ENCODE results near the gene C5AR1.

Gene C5AR1

GRCh38 chr19:47312366-47313006, 2.8 kb downstream of the C5AR1 start:
- WGBS (ENCODE audit: extremely low coverage, insufficient coverage, insufficient read length), result no CpG with 5 or more reads among the region's 5 CpGs
- no peaks in the 10 kb centered on the region for H3K9me3 ChIP-seq (ENCODE audit: insufficient read depth, low read depth, low read length)
- H2AK5ac ChIP-seq (ENCODE audit: low read length), result no peak overlapping the region
- DNase-seq, result no peak
- no peak overlapping the region for H4K91ac ChIP-seq (ENCODE audit: low read depth, low read length)
- no peak overlapping the region for H2AFZ ChIP-seq (ENCODE audit: insufficient read depth, low read length, poor library complexity)
- no peak overlapping the region for H4K12ac ChIP-seq (ENCODE audit: low read depth, low read length)
- no peak overlapping the region for H3K18ac ChIP-seq (ENCODE audit: low read length)
- no peak overlapping the region for H4K8ac ChIP-seq (ENCODE audit: low read depth, low read length)
- no peak overlapping the region for H3K23ac ChIP-seq (ENCODE audit: low read length)
- no peak overlapping the region for H3K14ac ChIP-seq (ENCODE audit: low read length)
- no peaks in the 10 kb centered on the region for H3K36me3 ChIP-seq (ENCODE audit: control insufficient read depth in 1 of 2, insufficient read depth in 2 of 2, low read length in 2 of 2)
- no peak overlapping the region for H2BK5ac ChIP-seq (ENCODE audit: low read depth, low read length, poor library complexity)
- H3K79me1 ChIP-seq (ENCODE audit: low read length), result no peaks in the 10 kb centered on the region
- no peaks in the 10 kb centered on the region for H3K79me2 ChIP-seq (ENCODE audit: control insufficient read depth, insufficient read depth, low read length, poor library complexity)
- H2BK12ac ChIP-seq (ENCODE audit: low read length), result no peak overlapping the region
- no peak overlapping the region for H2BK120ac ChIP-seq (ENCODE audit: insufficient read depth, low read length, poor library complexity)
- H3K4me1 ChIP-seq (ENCODE audit: control insufficient read depth in 1 of 2, insufficient read depth in 2 of 2, low read length in 2 of 2), result no peaks in the 10 kb centered on the region
- no peak overlapping the region for H3K27ac ChIP-seq (ENCODE audit: low read depth, low read length)
- no peak overlapping the region for H3K4me2 ChIP-seq (ENCODE audit: low read length)
- H3K4me3 ChIP-seq (ENCODE audit: low read depth, low read length), result no peak overlapping the region
- no peak overlapping the region for H3K9ac ChIP-seq (ENCODE audit: low read length)
- no peak overlapping the region for H3K4ac ChIP-seq (ENCODE audit: low read depth, low read length)
- H3K27me3 ChIP-seq (ENCODE audit: insufficient read depth, low read length), result no peaks in the 10 kb centered on the region

- H3K14ac ChIP-seq (ENCODE audit: low read length), result no peak overlapping the region
- no peaks in the 10 kb centered on the region for H3K79me1 ChIP-seq (ENCODE audit: low read length)
- no peak overlapping the region for H3K9ac ChIP-seq (ENCODE audit: low read length)
- no peak overlapping the region for H2AFZ ChIP-seq (ENCODE audit: insufficient read depth, low read length, poor library complexity)
- H3K27ac ChIP-seq (ENCODE audit: low read depth, low read length), result no peak overlapping the region
- no peaks in the 10 kb centered on the region for H3K9me3 ChIP-seq (ENCODE audit: insufficient read depth, low read depth, low read length)
- H4K12ac ChIP-seq (ENCODE audit: low read depth, low read length), result no peak overlapping the region
- H3K18ac ChIP-seq (ENCODE audit: low read length), result no peak overlapping the region
- no peak for DNase-seq
- no peak overlapping the region for H3K4me2 ChIP-seq (ENCODE audit: low read length)
- H2BK12ac ChIP-seq (ENCODE audit: low read length), result no peak overlapping the region
- H2AK5ac ChIP-seq (ENCODE audit: low read length), result no peak overlapping the region
- H2BK120ac ChIP-seq (ENCODE audit: insufficient read depth, low read length, poor library complexity), result no peak overlapping the region
- H4K91ac ChIP-seq (ENCODE audit: low read depth, low read length), result no peak overlapping the region
- WGBS (ENCODE audit: extremely low coverage, insufficient coverage, insufficient read length), result no CpG with 5 or more reads among the region's 10 CpGs
- no peaks in the 10 kb centered on the region for H3K36me3 ChIP-seq (ENCODE audit: control insufficient read depth in 1 of 2, insufficient read depth in 2 of 2, low read length in 2 of 2)
- no peak overlapping the region for H3K23ac ChIP-seq (ENCODE audit: low read length)
- H3K27me3 ChIP-seq (ENCODE audit: insufficient read depth, low read length), result no peaks in the 10 kb centered on the region
- H3K4me1 ChIP-seq (ENCODE audit: control insufficient read depth in 1 of 2, insufficient read depth in 2 of 2, low read length in 2 of 2), result no peaks in the 10 kb centered on the region
- H3K79me2 ChIP-seq (ENCODE audit: control insufficient read depth, insufficient read depth, low read length, poor library complexity), result no peaks in the 10 kb centered on the region
- H2BK5ac ChIP-seq (ENCODE audit: low read depth, low read length, poor library complexity), result no peak overlapping the region
- no peak overlapping the region for H3K4ac ChIP-seq (ENCODE audit: low read depth, low read length)
- H3K4me3 ChIP-seq (ENCODE audit: low read depth, low read length), result no peak overlapping the region
- no peak overlapping the region for H4K8ac ChIP-seq (ENCODE audit: low read depth, low read length)
These were observed 4.2 kb downstream of the C5AR1 start for GRCh38 chr19:47313754-47314295.

GRCh38 chr19:47315125-47315821, 5.6 kb downstream of the C5AR1 start:
- H2BK120ac ChIP-seq (ENCODE audit: insufficient read depth, low read length, poor library complexity), result no peak overlapping the region
- H2BK12ac ChIP-seq (ENCODE audit: low read length), result no peak overlapping the region
- H3K9me3 ChIP-seq (ENCODE audit: insufficient read depth, low read depth, low read length), result peaks cover 2% of the 10 kb centered on the region
- DNase-seq, result peak; percentile 98 to 99
- H2AK5ac ChIP-seq (ENCODE audit: low read length), result no peak overlapping the region
- no peak overlapping the region for H3K4ac ChIP-seq (ENCODE audit: low read depth, low read length)
- H3K27ac ChIP-seq (ENCODE audit: low read depth, low read length), result no peak overlapping the region
- H3K14ac ChIP-seq (ENCODE audit: low read length), result no peak overlapping the region
- H3K36me3 ChIP-seq (ENCODE audit: control insufficient read depth in 1 of 2, insufficient read depth in 2 of 2, low read length in 2 of 2), result no peaks in the 10 kb centered on the region
- no peak overlapping the region for H3K18ac ChIP-seq (ENCODE audit: low read length)
- no peak overlapping the region for H3K4me3 ChIP-seq (ENCODE audit: low read depth, low read length)
- no peak overlapping the region for H3K23ac ChIP-seq (ENCODE audit: low read length)
- H4K91ac ChIP-seq (ENCODE audit: low read depth, low read length), result no peak overlapping the region
- no peaks in the 10 kb centered on the region for H3K79me1 ChIP-seq (ENCODE audit: low read length)
- H3K4me1 ChIP-seq (ENCODE audit: control insufficient read depth in 1 of 2, insufficient read depth in 2 of 2, low read length in 2 of 2), result no peaks in the 10 kb centered on the region
- no peak overlapping the region for H4K8ac ChIP-seq (ENCODE audit: low read depth, low read length)
- no peak overlapping the region for H2BK5ac ChIP-seq (ENCODE audit: low read depth, low read length, poor library complexity)
- H3K79me2 ChIP-seq (ENCODE audit: control insufficient read depth, insufficient read depth, low read length, poor library complexity), result no peaks in the 10 kb centered on the region
- H4K12ac ChIP-seq (ENCODE audit: low read depth, low read length), result no peak overlapping the region
- no peak overlapping the region for H3K4me2 ChIP-seq (ENCODE audit: low read length)
- H3K9ac ChIP-seq (ENCODE audit: low read length), result no peak overlapping the region
- H2AFZ ChIP-seq (ENCODE audit: insufficient read depth, low read length, poor library complexity), result no peak overlapping the region
- no CpG with 5 or more reads among the region's 12 CpGs for WGBS (ENCODE audit: extremely low coverage, insufficient coverage, insufficient read length)
- no peaks in the 10 kb centered on the region for H3K27me3 ChIP-seq (ENCODE audit: insufficient read depth, low read length)

- no peak for DNase-seq
- H3K27ac ChIP-seq (ENCODE audit: low read depth, low read length), result no peak overlapping the region
- no peak overlapping the region for H3K4me3 ChIP-seq (ENCODE audit: low read depth, low read length)
- no peaks in the 10 kb centered on the region for H3K79me2 ChIP-seq (ENCODE audit: control insufficient read depth, insufficient read depth, low read length, poor library complexity)
- H3K23ac ChIP-seq (ENCODE audit: low read length), result no peak overlapping the region
- H4K91ac ChIP-seq (ENCODE audit: low read depth, low read length), result no peak overlapping the region
- no peak overlapping the region for H3K18ac ChIP-seq (ENCODE audit: low read length)
- no CpG with 5 or more reads among the region's 4 CpGs for WGBS (ENCODE audit: extremely low coverage, insufficient coverage, insufficient read length)
- no peak overlapping the region for H2AFZ ChIP-seq (ENCODE audit: insufficient read depth, low read length, poor library complexity)
- no peak overlapping the region for H3K14ac ChIP-seq (ENCODE audit: low read length)
- no peak overlapping the region for H2AK5ac ChIP-seq (ENCODE audit: low read length)
- H4K8ac ChIP-seq (ENCODE audit: low read depth, low read length), result no peak overlapping the region
- H4K12ac ChIP-seq (ENCODE audit: low read depth, low read length), result no peak overlapping the region
- no peaks in the 10 kb centered on the region for H3K79me1 ChIP-seq (ENCODE audit: low read length)
- peaks cover 4% of the 10 kb centered on the region for H3K9me3 ChIP-seq (ENCODE audit: insufficient read depth, low read depth, low read length)
- no peak overlapping the region for H3K9ac ChIP-seq (ENCODE audit: low read length)
- no peak overlapping the region for H2BK120ac ChIP-seq (ENCODE audit: insufficient read depth, low read length, poor library complexity)
- H3K27me3 ChIP-seq (ENCODE audit: insufficient read depth, low read length), result no peaks in the 10 kb centered on the region
- no peaks in the 10 kb centered on the region for H3K4me1 ChIP-seq (ENCODE audit: control insufficient read depth in 1 of 2, insufficient read depth in 2 of 2, low read length in 2 of 2)
- H2BK12ac ChIP-seq (ENCODE audit: low read length), result no peak overlapping the region
- H3K36me3 ChIP-seq (ENCODE audit: control insufficient read depth in 1 of 2, insufficient read depth in 2 of 2, low read length in 2 of 2), result no peaks in the 10 kb centered on the region
- no peak overlapping the region for H3K4ac ChIP-seq (ENCODE audit: low read depth, low read length)
- H3K4me2 ChIP-seq (ENCODE audit: low read length), result no peak overlapping the region
- H2BK5ac ChIP-seq (ENCODE audit: low read depth, low read length, poor library complexity), result no peak overlapping the region
These were observed 6.9 kb downstream of the C5AR1 start for GRCh38 chr19:47316513-47316912.
